RWPE2 (cell line): ENCODE data around the gene SPRING1.

Experiments used
- ATAC-seq: fragments of 200-7000 bp; cut with Tn5 transposase; 3 replicates; pipeline ENCODE4 v1.9.1; 2021; ENCODE audit warnings: low read depth
- DNase-seq: peaks from one replicate; pipeline ENCODE4 v3.0.0-alpha.2; 2020; ENCODE audit warnings: low spot score
- H3K27ac ChIP-seq: fragments of 450-650 bp; 2 replicates; pipeline ENCODE4 v1.5.1; 2017; ENCODE audit warnings: mild to moderate bottlenecking; ENCODE audit not compliant: poor library complexity, severe bottlenecking
- H3K27me3 ChIP-seq: fragments of 250-450 bp; sonication (Bioruptor Pico); 2 replicates; pipeline ENCODE4 v1.5.1; 2021; ENCODE audit warnings: mild to moderate bottlenecking, moderate library complexity; ENCODE audit not compliant: insufficient read depth, poor library complexity, severe bottlenecking
- H3K36me3 ChIP-seq: fragments of 250-450 bp; sonication (Bioruptor Pico); 2 replicates; pipeline ENCODE4 v1.5.1; 2020; ENCODE audit warnings: low read depth, mild to moderate bottlenecking, moderate library complexity
- H3K4me1 ChIP-seq: fragments of 250-450 bp; sonication (Bioruptor Pico); 2 replicates; pipeline ENCODE4 v1.5.1; 2021; ENCODE audit warnings: mild to moderate bottlenecking, moderate library complexity; ENCODE audit not compliant: insufficient read depth, poor library complexity, severe bottlenecking
- H3K4me3 ChIP-seq: fragments of 250-450 bp; sonication (Bioruptor Pico); 2 replicates; pipeline ENCODE4 v1.5.1; 2021; ENCODE audit warnings: mild to moderate bottlenecking, moderate library complexity; ENCODE audit not compliant: severe bottlenecking
- H3K9me3 ChIP-seq: fragments of 250-450 bp; sonication (Bioruptor Pico); 2 replicates; pipeline ENCODE4 v1.5.1; 2021; ENCODE audit warnings: mild to moderate bottlenecking, moderate library complexity; ENCODE audit not compliant: severe bottlenecking
- TF ChIP-seq, protein P1 (sequence below): fragments of 450-650 bp; IDR thresholded peaks from one replicate; pipeline ENCODE4 v1.5.1; 2017; ENCODE audit warnings: mild to moderate bottlenecking, moderate library complexity; ENCODE audit not compliant: poor library complexity, severe bottlenecking

SPRING1 gene

DNA sequence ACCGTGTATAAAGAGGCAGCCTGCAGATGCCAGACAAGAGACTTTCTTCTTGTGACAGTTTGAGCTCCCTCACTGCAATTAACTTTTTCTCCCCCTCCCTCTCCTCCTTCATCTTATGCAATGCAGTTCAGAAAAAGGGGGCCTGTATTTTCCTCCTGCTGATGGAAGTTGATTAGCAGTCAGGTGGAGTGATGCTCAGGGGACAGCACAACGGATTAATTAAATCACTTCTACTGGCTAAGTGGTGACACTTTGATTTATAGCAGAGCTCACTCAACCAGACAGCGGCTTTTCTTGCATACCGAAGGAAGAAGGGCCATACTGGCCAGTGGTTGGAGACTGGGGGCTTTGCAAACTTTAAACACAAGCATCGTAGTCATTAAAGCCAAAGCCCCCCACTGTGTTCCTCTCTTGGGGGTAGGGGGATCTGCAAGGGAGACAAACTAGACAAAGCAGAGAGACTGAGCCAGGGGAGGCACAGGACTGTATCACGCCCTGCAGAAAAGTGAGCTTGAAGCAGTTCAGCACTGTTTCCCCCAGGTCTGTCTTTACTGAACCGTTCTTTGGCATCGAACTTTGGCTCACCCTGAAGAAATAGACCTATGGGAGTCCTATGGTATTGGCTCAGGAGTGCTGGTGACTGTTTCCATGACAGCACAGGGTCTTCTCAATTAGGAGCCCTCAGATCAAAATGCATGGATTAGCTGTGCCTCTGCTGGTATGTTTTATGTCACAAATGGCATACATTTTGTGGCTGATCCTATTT is 47.7 kb downstream of the SPRING1 start:
- Histone ChIP-seq H3K4me3 (no peak overlapping the region), H3K9me3 (no peaks in the 10 kb centered on the region), H3K36me3 (no peaks in the 10 kb centered on the region), H3K27ac (no peak overlapping the region), H3K27me3 (peaks cover 28% of the 10 kb centered on the region), H3K4me1 (no peaks in the 10 kb centered on the region)
- no peak for ATAC-seq
- TF ChIP-seq, protein P1, sequence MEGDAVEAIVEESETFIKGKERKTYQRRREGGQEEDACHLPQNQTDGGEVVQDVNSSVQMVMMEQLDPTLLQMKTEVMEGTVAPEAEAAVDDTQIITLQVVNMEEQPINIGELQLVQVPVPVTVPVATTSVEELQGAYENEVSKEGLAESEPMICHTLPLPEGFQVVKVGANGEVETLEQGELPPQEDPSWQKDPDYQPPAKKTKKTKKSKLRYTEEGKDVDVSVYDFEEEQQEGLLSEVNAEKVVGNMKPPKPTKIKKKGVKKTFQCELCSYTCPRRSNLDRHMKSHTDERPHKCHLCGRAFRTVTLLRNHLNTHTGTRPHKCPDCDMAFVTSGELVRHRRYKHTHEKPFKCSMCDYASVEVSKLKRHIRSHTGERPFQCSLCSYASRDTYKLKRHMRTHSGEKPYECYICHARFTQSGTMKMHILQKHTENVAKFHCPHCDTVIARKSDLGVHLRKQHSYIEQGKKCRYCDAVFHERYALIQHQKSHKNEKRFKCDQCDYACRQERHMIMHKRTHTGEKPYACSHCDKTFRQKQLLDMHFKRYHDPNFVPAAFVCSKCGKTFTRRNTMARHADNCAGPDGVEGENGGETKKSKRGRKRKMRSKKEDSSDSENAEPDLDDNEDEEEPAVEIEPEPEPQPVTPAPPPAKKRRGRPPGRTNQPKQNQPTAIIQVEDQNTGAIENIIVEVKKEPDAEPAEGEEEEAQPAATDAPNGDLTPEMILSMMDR, result no peak
- no peak for DNase-seq

DNA sequence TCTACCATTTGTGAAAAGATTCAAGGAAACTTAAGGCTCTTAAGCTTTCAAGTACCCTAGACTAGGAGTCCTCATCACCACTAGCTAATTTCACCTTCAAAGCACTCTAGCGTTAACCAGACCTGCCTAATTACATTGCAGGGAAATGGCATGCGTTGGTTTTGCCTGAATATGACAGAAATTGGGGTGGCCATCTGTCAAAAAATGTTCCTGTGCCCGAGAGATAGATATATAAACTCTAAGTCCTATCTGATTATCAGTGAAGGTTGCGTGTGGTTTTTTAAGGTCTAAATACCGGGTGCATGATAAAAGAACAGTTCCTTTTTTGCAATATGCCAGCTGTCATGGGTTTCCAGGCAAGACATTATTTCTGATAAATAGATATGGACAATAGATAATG is 48.3 kb downstream of the SPRING1 start:
- Histone ChIP-seq H3K36me3 (no peaks in the 10 kb centered on the region), H3K4me3 (no peak overlapping the region), H3K4me1 (no peaks in the 10 kb centered on the region), H3K27ac (no peak overlapping the region), H3K27me3 (peaks cover 22% of the 10 kb centered on the region), H3K9me3 (no peaks in the 10 kb centered on the region)
- TF ChIP-seq, protein P1, result no peak
- DNase-seq (no peak), ATAC-seq (no peak)
